ENCODE results near the gene FBXL19.

FBXL19 gene

GRCh38 chr16:30997725-30998711 is 74.6 kb downstream of the FBXL19 start:
- peaks cover 4% of the 10 kb centered on the region for H3K36me3 ChIP-seq
- no peak for DNase-seq
- H3K27me3 ChIP-seq (ENCODE audit: insufficient read depth, low read depth, severe bottlenecking) = no peaks in the 10 kb centered on the region
- no peak overlapping the region for H3K4me3 ChIP-seq (ENCODE audit: low read depth, low read length)
- no peak for TF ChIP-seq CTCF (IDR thresholded peaks at IDR 0.05; ENCODE audit: low read depth, low read length)
- H3K9me3 ChIP-seq (ENCODE audit: severe bottlenecking) = no peaks in the 10 kb centered on the region
- no peak overlapping the region for H3K27ac ChIP-seq

Data from WERI-Rb-1 (cell line).